K562 treated with DMSO at 1 percent for 12 hours (cell line): ENCODE data around the gene GATA6. TPM values are rescaled to one million over a fixed set of nuclear protein-coding genes. Genes with fewer than 3 reads are reported as not detected.

Source experiments
- total RNA-seq: library from RNA; unstranded; fragments of 300-600 nt; gene quantifications from 2 replicates; pipeline ENCODE4 v1.2.3, GENCODE V29; 2022; ENCODE audit not compliant: insufficient read depth

The GATA6 gene
- total RNA-seq = not detected in 2 replicates

DNA sequence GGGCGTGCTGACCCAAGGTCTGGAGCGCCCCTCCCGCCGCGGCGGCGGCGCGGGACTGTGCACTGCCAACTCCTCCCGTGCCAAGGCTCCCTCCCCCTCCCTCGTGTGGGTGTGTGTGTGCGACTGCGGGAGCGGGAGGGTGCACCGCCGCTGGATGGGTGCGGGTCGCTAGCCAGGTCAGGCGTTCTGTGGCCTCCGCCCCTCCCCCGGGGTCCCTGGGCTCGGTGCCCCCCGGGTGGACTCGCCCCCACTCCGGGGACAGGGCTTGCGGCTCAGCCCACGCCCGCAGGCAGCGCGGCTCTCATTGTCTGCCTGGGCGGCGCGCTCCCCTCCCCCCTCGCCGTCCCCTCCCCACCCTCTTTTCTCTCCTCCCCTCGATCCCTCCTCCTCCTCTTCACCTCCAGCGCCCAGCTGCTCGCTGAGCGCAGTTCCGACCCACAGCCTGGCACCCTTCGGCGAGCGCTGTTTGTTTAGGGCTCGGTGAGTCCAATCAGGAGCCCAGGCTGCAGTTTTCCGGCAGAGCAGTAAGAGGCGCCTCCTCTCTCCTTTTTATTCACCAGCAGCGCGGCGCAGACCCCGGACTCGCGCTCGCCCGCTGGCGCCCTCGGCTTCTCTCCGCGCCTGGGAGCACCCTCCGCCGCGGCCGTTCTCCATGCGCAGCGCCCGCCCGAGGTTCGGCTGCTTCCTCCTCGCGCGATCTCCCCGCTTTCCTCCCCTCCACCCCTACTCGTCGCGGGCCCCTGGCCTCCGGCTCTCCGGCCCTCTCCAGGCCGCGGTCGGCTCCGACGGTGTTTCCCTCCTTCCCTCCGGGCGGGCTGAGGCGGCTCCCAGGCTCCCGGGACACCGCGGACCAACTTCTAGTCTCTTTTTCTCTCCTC is at the start of gene GATA6:
Gene GATA6, plus strand, starts transcription at position 579 of the 878 bp plus-strand sequence. CDS start 1,556 bp downstream, outside the sequence.

Other genes with a start within 250 kb of the GATA6 start
- not detected in 2 replicates for gene CTAGE1, start 248.3 kb downstream of the GATA6 start, total RNA-seq